ENCODE results near the gene RAB31. TPM values are rescaled to one million over a fixed set of nuclear protein-coding genes. Genes with fewer than 3 reads are reported as not detected.

The RAB31 gene
- total RNA-seq, 1 experiment from 2014 or later: 118 TPM

DNA sequence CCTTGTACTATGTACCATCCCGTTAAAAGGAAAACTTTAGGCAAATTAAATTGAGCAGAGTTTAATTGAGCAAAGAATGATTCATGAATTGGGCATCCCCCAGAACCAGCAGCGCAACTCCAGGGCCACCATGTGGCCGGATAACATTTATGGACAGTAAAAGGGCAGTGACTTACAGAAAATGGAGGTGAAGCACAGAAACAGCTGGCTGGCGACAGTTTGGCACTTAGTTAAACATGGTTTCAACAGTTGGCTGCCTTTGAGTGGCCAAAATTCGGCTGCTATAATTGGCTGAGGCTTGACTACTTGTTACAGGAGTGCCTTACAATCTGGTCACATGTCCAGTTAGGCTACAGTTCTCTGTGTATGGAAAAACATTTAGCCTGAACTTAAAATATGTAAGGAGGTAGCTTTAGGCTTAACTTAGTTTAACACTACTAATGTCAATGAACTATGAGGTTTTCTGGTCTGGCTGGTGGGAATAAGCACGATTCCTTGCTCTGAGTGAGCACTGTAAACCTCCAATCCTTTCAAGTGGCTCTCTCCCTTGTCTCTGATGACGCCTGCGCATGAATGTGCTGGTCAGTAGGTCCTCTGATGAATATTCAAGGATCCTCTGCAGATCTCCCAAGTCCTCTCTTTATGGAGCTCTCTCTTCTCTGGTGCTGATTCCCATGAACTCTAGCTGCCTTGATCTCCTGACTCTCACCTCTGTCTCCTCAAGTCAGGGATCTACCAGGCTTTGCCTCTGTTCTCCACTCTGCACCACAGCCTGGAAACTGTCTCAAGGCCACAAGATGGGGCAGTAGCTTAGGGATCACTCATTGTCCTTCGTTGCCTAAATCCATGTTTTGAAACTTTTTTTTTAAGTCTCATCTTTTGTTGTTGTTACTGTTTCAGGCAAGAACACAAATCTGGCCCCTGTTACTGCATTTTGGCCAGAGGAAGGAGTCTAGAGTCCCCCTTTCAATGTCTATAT lies 24.4 kb upstream of the RAB31 start:
- Histone ChIP-seq H3K4me1 (ENCODE audit: control insufficient read depth, insufficient read depth, low read length) (peaks cover 26% of the 10 kb centered on the region), H3K27me3 (ENCODE audit: control insufficient read depth, insufficient read depth, low read length) (no peaks in the 10 kb centered on the region), H3K27ac (ENCODE audit: low read length) (peak overlapping the region; percentile 89), H3K9me3 (ENCODE audit: control insufficient read depth, insufficient read depth, low read depth, low read length) (no peaks in the 10 kb centered on the region), H3K36me3 (ENCODE audit: control insufficient read depth, insufficient read depth, low read length) (no peaks in the 10 kb centered on the region), H3K4me3 (ENCODE audit: low read depth in 2 of 2, low read length in 2 of 2) (peak overlapping the region in 1 of 2 experiments; percentile 6; a peak in 1 of 4 replicates)
- TF ChIP-seq POLR2AphosphoS5 (IDR thresholded peaks at IDR 0.05; ENCODE audit: low read depth, low read length) (no peak), TCF7L2 (IDR thresholded peaks at IDR 0.05; ENCODE audit: low read depth, low read length) (no peak), REST (IDR thresholded peaks at IDR 0.05; ENCODE audit: insufficient read depth in 1 of 2, low read depth in 2 of 2, low read length in 1 of 2) (no peak), CTCF (IDR thresholded peaks at IDR 0.05) (peak; percentile 72), SIN3A (IDR thresholded peaks at IDR 0.05; ENCODE audit: borderline replicate concordance, insufficient read depth, low read depth, low read length) (no peak)
- intact Hi-C loops (cut with micrococcal nuclease; ENCODE audit: unreplicated experiment): loop anchor here (5.0 kb wide), 1 partner anchor 106 kb away; no protein-coding TSS in a partner anchor
- DNase-seq (ENCODE audit: low read depth, low spot score): no peak
- ChIA-PET CTCF (interaction anchor here (0.6 to 1.8 kb wide), 4 partner anchors 71 to 606 kb away, joined by 4 to 8 read pairs (median 5); no protein-coding TSS in a partner anchor), POLR2A (no interaction called here)
- no TSS peak for BruUV-seq (replicated peaks)
- in situ Hi-C loops (cut with HindIII; ENCODE audit: low pct_unique_long_range_greater_than_20kb, low sequenced_read_pairs): no loop called here
- ATAC-seq: peak; percentile 92

GRCh38 chr18:9684881-9685614 lies 23.1 kb upstream of the RAB31 start:
- peak overlapping the region; percentile 89 for H3K27ac ChIP-seq (ENCODE audit: low read length)
- intact Hi-C loops (cut with micrococcal nuclease; ENCODE audit: unreplicated experiment): loop anchor here (5.0 kb wide), 1 partner anchor 108 kb away; no protein-coding TSS in a partner anchor
- ATAC-seq (peak; percentile 56), DNase-seq (ENCODE audit: low read depth, low spot score) (no peak)
- BruUV-seq (replicated peaks): no TSS peak
- peak overlapping the region; percentile 0 to 10; a peak in 1 of 4 replicates for H3K4me3 ChIP-seq (ENCODE audit: low read depth in 2 of 2, low read length in 2 of 2)
- TF ChIP-seq TCF7L2 (IDR thresholded peaks at IDR 0.05; ENCODE audit: low read depth, low read length) (no peak), REST (IDR thresholded peaks at IDR 0.05; ENCODE audit: insufficient read depth in 1 of 2, low read depth in 2 of 2, low read length in 1 of 2) (no peak), SIN3A (IDR thresholded peaks at IDR 0.05; ENCODE audit: borderline replicate concordance, insufficient read depth, low read depth, low read length) (no peak), CTCF (IDR thresholded peaks at IDR 0.05) (no peak), POLR2AphosphoS5 (IDR thresholded peaks at IDR 0.05; ENCODE audit: low read depth, low read length) (no peak)
- H3K27me3 ChIP-seq (ENCODE audit: control insufficient read depth, insufficient read depth, low read length): no peaks in the 10 kb centered on the region
- H3K36me3 ChIP-seq (ENCODE audit: control insufficient read depth, insufficient read depth, low read length): no peaks in the 10 kb centered on the region
- in situ Hi-C loops (cut with HindIII; ENCODE audit: low pct_unique_long_range_greater_than_20kb, low sequenced_read_pairs): no loop called here
- no peaks in the 10 kb centered on the region for H3K9me3 ChIP-seq (ENCODE audit: control insufficient read depth, insufficient read depth, low read depth, low read length)
- H3K4me1 ChIP-seq (ENCODE audit: control insufficient read depth, insufficient read depth, low read length): peaks cover 26% of the 10 kb centered on the region
- CTCF ChIA-PET: interaction anchor here (1.8 kb wide), 1 partner anchor 108 kb away, joined by 5 read pairs; no protein-coding TSS in a partner anchor
- POLR2A ChIA-PET: no interaction called here
